Hematopoietic multipotent progenitor cell treated with erythropoietin and hydrocortisone succinate and interleukin-3 and kit ligand, for 4 days (in vitro differentiated cells): Measurements from ENCODE around the gene LAMC3.

Source experiments
- DNase-seq: peaks from one replicate; pipeline ENCODE4 v3.0.0-alpha.2; 2015

Gene LAMC3

DNA sequence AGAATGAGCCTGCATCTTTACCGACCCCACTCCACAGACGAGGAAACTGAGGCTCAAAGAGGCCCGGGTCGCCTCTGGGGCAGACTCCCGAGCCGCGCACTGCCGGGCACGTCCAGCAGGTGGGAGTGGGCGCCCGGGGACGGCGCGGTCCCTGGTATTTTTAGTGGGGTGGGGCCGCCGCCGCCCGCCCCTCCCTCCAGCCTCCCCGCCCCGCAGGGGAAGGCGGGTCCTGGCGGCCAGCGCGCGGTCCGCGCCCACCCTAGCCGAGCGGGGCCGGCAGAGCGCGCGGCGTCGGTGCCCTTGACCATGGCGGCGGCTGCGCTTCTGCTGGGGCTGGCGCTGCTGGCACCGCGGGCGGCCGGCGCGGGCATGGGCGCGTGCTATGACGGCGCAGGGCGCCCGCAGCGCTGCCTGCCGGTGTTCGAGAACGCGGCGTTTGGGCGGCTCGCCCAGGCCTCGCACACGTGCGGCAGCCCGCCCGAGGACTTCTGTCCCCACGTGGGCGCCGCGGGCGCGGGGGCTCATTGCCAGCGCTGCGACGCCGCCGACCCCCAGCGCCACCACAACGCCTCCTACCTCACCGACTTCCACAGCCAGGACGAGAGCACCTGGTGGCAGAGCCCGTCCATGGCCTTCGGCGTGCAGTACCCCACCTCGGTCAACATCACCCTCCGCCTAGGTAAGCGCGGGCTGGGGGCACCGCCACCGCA is at the start of gene LAMC3:
TSS of gene LAMC3 (plus strand) at position 266 of the 710 bp plus-strand sequence. CDS start at position 307, 41 bp downstream.
- peak; percentile 60 for DNase-seq

DNA sequence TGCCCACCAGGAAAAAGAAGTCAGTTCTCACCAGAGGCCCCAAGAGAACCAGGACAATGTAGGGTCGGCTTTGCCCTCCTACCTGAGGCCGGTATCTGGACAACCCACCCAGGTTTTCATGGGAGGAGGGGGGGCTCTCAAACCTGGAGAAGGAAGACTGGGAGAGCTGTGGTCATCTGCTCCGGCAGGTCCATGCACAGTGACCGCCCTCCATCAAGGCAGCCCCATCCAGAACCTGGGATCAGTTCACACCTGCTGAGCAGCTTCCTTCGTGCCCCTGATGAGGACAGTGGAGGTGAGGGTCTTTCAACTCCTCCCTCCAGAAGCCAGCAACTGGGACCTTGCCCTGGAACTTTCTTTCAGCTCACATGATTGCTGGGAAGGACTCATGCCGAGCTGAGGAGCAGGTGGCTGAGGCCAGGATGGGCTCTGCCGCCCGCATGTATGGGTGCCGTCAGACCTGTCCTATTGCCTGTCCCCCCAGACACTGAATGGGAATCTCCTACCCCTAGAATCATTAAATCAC is 49.1 kb upstream of the LAMC3 start:
- no peak for DNase-seq

DNA sequence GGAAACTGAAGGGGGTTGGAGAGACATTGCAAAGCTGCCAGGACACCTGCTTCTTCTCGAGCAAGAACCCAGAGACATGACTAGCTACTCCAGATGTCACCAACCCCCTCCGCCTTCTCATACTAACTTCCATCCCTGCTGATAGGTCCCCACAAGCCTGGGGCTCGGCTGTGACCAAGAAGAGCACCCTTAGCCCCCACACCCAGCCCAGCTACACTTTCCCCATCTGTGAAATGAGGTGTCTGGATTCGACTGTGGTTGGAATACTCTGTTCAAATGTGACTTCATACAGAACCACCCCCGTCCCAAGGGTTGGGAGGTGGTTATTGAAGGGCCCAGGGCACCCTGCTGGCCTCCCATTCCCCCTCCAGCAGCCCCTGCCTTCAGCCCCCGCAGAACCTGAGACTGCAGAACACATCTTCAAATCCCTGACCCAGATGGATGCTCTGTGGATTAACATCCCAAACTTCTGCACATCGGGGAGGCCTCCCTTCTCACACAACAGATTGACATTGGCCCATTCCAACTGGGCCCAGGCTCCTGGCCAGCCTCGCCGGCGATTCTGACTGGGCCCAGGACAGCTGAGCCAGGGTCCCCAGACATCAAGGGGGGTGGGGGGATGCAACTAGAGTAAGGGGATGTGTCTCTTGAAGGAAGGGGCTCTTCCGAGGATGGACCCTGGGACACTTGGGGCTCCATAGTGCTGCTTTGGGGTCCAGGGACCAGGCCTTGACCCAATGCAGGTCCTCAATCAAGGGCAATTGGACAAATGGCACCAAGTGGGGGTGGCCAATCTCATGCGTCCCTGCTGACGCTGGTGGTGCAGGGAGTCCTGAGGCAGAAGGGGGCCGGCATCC is 48.2 kb upstream of the LAMC3 start:
- DNase-seq = no peak

DNA sequence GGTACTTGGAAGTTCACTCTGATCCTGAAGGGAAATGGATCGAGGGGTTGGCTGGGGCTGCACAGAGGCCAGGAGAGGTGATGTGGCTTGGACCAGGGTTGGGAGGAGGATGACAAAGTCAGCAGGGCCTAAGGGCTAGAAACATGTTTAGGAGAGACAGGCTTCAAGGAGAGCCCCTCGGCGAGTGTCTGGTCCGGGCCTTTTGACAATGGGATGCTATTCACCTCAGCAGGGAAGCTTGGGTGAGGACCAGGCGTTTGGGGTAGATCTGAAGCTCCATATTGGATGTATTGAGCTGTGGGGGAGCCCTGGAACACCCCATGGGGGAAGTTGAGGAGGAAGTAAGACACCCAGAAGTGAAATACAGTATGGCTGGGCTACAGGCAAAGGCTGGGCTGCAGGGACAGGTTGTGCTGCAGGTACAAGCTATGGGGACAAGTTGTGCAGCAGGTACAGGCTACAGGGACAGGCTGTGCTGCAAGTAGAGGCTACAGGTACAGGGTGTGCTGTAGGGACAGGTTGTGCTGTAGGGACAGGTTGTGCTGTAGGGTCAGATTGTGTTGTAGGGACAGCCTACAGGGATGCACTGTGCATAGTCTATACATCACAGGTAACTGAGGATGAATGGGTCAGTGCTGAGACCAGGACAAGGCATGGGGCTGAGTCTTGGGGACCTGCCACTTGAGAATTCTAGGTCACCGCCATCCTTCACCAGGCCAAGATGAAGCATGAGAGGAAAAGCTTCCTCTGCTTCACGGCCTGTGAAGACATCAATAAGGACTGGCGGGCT is 47.3 kb upstream of the LAMC3 start:
- no peak for DNase-seq

DNA sequence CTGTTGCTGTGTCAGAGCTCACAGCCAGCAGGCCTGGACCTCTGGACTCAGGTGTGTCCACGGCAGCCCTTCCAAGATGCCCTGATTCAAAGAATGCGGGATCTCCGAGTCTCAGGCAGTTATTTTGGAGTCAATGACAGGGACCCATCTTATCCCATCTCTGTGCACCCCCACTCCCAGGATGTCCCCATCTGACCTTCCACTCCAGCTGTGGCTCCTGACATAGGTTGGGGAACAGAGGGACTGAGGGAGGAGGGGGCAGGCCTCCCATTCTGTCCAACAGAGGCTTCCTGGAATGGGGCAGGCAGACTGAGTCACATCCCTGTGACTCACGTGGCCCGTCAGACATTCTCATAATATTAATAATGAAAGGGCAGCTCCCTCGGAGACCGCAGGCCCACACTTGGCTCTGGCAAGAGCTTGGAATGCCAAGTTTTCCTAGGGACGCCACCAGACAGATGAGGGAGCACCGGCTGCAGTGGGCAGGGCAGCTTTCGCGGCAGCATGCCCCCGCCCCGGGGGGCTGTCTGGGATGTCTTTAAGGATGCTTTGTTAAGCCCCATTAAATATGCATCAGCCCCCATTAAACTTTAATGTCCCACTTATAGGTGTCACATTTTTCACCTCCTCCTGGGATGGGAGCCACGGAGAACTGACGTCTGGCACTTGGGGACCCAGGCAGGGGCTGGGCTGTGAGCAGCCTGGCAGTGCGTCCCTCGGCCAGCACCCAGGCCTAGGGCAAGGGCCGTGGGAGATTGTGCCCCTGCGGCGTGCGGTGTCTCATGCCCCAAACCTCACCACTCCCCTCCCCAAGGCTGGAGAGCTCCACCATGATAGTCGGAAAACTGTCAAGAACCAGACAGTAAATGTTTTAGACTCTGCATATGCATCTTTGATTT is 46.3 kb upstream of the LAMC3 start:
- no peak for DNase-seq

DNA sequence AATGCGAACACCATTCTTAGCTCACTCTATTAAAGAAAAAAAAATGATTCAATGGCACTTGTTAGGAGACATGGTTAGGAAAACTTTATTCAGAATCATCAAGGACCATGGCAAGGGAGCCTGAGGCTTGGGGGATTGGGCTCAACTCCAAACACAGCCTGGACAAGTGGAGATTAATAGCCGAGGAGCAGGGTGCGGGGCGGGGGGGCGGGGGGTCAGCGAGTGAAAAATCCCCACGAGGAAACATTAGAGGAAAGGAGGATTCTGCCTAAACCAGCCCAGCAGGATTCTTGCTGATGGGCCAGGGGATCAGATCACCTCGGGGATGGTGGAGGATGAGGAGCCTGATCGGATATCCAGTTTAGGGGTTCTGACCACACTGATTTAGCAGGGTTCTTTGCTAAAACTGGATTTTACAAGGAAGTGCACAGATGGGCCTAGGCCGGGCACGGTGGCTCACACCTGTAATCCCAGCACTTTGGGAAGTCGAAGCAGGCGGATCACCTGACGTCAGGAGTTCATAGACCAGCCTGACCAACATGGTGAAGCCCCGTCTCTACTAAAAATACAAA is 45.6 kb upstream of the LAMC3 start:
- no peak for DNase-seq

DNA sequence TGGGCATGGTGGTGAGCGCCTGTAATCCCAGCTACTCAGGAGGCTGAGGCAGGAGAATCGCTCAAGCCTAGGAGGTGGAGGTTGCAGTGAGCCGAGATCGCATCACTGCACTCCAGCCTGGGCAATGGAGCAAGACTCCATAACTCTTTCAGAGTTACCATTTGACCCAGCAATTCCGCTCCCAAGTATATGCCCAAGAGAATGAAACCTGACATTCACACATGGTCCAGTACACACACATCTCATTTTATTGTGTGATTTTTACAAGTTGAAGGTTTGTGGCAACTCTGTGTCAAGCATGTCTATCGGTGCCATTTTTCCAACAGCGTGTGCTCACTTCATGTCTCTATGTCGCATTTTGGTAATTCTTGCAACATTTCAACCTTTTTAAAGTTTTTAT is 45.1 kb upstream of the LAMC3 start:
- no peak for DNase-seq

DNA sequence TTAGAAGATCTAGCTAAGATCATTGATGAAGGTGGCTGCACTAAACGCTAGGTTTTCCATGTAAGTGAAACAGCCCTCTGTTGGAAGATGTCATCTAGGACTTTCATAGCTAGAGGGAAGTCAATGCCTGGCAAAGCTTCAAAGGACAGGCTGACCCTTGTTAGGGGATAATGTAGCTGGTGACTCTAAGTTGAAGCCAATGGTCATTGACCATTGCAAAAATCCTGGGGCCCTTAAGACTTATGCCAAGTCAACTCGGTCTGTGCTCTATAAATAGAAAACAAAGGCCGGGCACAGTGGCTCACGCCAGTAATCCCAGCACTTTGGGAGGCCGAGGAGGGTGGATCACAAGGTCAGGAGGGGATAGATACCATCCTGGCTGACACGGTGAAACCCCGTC is 43.3 kb upstream of the LAMC3 start:
- DNase-seq = no peak

DNA sequence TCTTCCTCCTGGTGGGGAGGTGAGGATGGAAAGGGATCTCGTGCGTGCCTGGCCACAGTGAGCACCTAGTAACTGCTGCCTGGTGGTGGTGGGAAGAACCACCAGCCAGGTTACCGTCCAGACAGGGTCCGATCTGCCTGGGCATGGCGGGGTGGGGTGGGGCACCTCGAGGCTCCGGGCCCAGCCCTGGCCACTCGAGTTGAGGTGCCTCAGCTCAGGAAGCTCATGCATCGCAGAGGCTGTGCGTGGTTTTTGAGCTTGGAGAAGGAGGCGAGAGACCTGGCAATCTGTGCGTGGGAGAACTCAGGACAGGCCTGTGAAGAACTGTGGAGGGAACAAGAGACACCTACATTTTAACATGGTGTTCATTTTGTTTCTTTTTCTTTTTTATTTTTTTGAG is 38.9 kb upstream of the LAMC3 start:
- no peak for DNase-seq

DNA sequence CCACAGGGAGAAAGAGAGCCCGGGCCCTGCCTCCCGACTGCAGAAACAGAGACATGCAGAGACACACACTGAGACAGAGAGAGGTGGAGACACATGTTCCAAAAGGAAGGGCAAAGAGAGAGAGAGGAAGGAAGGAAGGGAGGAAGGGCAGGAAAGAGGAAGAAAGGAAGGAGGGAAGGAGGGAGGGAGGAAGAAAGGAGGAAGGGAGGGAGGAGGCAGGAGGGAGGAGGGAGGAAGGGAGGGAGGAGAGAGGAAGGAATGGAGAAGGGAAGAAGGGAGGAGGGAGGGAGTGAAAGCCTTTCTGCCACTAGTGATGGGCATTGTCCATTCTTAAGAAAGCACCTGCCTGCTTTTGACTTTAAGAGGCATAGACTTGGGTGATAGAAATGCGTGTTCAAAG is 38.1 kb upstream of the LAMC3 start:
- no peak for DNase-seq

DNA sequence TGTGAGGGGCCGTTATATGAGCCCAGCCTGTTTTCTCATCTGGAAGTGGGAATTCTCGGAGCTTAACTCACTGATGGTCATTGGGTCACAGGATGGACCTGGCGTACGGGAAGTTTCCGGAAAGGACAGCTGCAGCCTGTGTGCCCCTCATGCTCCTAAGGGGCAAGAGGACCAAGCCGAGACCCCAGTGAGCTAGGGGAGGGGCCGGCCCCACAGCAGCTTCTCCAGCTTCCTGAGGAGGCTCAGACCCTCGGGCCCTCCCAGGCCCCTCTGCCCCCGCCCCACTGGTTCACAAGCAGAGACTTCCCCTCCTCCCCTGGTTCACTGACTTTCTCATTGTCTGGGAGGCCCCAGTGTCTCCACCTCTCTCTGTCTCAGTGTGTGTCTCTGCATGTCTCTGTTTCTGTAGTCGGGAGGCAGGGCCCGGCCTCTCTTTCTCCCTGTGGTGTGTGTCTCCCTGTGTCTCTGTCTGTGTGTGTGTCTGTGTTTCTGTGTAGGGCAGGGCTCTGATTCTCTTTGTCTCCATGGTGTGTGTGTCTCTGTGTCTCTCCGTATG is 37.6 kb upstream of the LAMC3 start:
- DNase-seq = no peak

DNA sequence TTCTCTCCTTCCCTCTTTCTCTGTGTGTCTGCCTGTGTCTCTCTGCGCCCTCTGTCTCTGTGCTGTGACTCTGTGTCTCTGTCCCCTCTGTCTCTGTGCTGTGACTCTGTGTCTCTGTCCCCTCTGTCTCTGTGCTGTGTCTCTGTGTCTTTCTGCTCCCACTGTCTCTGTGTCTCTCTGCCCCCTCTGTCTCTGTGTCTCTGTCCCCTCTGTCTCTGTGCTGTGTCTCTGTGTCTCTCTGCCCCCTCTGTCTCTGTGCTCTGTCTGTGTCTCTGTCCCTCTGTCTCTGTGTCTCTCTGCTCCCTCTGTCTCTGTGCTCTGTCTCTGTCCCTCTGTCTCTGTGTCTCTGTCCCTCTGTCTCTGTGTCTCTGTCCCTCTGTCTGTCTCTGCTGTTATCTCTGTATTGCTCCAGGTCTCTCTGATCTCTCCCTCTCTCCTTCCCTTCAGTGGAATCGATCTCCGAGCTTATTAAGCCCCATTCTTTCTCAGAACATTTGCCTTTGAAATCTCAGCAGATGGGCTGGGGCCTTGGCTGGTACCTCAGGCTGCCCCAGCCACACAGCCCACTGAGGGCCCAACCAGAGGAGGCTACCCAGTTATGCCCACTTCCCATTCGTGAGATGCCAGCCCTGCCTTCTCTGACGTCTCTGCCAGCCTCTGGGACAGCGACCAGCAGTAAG is 36.6 kb upstream of the LAMC3 start:
- DNase-seq = no peak

DNA sequence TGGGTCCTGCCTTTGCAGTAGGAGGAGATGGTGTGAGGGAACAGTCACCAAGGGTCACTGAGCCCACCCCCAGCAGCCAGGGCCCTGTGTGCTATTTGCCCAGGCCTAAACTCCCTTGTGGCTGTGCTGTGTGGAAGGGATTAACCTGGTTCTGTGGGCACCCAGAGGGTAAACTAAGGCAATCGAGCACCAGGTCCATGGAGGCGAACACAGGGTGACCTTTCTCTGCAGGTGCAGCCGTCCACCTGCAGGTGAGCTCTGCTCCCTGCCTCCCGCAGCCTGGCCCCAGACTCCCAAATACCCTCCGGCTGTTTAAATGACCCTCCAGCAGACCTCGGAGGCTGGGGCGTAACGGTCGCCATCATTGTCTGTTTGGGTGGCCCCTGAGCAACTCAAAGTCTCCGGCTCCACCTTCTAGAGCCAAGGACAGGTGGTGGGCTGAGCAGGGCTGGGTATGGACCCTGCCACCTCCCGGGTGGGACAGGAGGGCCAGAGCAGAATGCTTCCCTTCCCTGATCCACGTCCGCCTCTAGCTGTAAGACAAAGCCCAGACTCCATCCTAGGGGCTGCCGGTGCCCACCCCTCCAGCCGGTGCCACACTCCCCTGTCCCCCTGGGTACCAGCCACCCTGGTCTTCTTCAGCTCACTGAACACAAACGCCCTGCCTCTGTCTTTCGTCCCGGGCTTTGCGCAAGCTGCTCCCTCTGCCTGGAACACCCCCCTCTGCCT is 35.9 kb upstream of the LAMC3 start:
- no peak for DNase-seq

DNA sequence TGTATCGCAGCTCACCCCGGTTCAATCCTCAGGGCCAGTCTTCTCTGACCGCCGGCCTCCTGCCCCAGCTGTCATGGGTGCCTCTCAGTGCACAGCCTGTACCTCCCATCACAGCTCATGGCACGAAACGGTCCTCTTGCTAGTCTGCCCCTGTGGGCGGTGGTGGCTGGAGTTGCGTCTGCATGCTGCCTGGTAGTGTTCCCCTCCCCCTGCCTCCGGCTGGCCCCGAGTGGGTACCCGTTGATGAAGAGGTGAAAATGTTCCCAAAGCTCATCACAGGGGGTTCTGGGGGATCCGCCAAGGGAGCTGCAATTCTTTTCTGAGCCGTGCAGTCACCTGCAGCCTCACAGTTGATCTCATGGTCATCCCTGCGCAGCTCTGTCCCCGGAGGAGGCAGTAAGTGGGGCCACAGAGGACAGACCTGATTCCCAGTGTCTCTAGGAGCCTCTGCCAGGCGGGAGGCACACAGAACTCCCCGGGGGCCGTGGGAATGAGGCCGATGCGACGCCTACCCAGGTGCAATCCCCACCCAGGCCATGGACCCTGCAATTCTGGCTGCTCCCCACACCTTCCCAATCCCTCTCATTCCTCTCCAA is 35.2 kb upstream of the LAMC3 start:
- DNase-seq = no peak

DNA sequence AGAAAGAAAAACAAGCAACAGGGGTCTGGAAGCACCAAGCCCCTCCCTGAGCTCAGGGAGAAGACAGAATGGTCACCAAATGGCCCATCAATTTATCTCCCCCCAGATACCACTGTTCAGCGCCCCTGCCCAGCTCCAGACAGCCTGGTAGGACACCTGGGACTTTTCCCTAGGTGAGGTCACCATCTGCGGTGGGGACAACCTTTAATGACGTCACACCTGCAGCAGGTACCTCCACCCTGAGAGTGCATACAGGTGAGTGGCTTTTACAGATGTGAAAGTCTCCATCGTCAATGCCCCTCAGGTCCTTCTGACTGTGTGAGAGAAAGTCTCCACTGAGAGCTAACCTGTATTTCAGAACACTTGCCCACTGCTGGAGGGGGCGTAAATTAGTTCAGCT is 34.3 kb upstream of the LAMC3 start:
- no peak for DNase-seq

DNA sequence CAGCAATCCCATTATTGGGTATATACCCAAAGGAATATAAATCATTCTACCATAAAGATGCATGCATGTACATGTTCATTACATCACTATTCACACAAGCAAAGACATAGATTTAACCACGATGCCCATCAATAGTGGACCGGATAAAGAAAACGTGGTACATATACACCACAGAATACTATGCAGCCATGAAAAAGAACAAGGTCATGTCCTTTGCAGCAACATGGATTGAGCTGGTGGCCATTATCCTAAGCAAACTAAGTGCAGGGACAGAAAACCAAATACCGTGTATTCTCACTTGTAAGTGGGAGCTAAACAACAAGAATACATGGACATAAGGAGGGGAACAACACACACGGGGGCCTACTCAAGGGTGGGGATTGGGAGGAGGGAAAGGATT is 33.8 kb upstream of the LAMC3 start:
- DNase-seq = no peak

DNA sequence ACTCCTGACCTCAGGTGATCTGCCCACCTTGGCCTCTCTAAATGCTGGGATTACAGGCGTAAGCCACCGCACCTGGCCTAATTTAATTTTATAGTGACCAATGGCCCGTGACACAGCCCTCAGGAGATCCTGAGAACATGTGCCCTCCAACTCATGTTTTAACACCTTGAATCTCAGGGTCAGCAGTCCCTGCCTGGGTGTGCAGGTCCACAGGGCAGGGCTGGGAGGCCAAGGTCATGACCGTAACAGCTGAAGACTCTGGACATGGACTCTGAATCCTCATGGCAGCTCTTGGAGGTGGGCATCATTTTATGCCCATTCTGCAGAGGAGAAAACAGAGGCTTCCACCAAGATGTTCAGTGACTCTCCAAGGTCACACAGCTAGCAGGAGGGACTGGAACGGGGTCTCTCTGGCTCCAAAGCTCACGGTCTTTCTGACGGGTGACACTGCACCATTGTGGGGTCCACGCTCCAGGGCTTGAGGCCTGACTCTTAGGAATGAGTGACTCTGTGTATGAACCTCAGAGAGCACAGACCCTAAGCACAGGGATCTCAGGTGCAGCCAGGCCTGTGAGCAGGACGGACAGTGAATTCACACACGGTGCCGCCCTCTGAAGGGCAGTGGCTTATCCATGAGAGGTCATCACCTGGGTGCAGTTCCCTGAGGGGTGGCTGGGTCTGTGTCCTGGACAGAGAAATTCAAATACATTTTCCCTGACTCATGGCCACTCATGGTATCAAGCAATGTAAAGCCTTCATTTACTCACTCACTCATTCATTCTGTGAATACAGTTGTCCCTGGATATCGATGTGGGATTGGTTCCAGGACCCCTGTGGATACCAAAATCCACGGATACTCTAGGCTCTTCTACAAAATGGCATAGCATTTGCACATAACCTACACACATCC is 32.8 kb upstream of the LAMC3 start:
- DNase-seq = no peak

DNA sequence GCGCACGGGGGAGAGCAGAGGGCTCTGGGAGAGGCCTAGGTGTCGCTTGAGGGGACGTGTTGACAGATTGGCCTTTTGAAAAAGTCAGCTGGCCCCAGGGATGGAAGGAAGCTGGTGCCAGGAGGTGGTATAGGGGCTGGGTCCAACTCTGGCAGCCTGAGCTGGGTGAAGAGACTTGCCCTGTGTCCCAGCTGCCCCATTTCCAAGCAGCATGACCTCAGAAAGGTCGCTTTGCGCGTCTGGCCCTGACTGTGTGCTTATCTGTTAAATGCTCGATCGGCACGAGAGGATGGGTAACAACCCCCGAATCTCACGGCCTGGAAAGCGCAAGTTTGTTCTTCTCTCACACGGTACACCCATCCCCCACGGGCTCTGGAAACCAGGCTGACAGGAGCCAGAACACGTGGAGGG is 31.2 kb upstream of the LAMC3 start:
- DNase-seq = no peak
